GM19043 (cell line): ENCODE data around the gene IL1RAPL2.
"Not testable (repeated sequence)": the region's sequence is repeated elsewhere in the genome, so short reads cannot be mapped to it uniquely, and the experiment has no call there.

Experiments used
- ATAC-seq: cut with Tn5 transposase; IDR thresholded peaks from one replicate; pipeline ENCODE4 v1.9.1; 2021; ENCODE audit warnings: low read depth; ENCODE audit not compliant: unreplicated experiment

The IL1RAPL2 gene

DNA sequence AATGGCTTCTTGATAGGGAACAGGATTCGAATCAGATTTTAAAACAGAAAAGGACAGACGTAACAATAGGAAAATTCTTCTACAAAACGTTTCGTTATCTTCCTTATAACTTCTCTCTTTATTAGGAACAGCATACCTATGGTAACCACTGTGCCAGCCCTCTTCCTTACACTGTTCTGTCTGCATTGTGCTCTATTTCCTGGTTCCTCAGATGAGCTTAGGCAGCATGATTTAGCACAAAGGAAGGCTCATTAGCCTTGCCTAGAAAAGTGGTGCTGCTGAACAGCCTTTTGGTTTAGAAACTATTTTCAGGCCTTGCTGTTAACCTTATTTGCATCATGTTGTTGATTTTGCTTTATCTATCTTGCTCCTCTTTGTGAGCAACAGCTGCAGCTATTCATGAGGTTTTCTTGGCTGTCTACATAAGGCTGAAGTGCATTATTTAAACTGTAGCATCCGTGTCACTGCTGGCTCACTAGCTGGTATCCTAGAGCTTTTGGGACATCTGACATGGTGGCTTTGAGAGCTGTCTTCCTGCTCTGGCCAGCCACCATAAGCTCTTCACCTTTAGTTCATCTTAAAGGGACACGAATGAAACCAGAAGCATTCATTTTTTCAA lies 1186.4 kb downstream of the IL1RAPL2 start:
- no peak for ATAC-seq

GRCh38 chrX:105753411-105753810 lies 1187.4 kb downstream of the IL1RAPL2 start:
- no peak for ATAC-seq

- no peak for ATAC-seq
Observed at GRCh38 chrX:105754286-105754964, 1188.4 kb downstream of the IL1RAPL2 start.

GRCh38 chrX:105755109-105755508 lies 1189.1 kb downstream of the IL1RAPL2 start:
- no peak for ATAC-seq

- no peak for ATAC-seq
Observed at GRCh38 chrX:105758754-105759153, 1192.8 kb downstream of the IL1RAPL2 start.

DNA sequence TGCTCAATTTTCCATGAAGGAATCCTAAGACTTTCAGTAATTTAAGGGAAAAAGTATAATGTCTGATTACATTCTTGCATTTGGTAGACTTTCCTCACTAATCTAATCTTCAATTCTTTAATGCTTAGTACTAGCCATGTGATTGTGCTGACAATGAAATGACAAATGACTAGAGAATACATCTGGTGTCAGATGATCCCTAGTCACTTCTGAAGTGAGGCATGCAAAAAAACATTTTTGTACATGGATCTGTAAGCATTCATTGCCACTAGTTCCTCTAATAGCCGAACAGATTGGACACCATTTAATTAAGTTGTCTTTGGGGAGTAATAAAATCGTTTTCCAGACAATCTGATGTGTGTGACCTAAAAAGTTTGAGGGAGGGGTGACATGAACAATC lies 1193.6 kb downstream of the IL1RAPL2 start:
- ATAC-seq, result no peak

DNA sequence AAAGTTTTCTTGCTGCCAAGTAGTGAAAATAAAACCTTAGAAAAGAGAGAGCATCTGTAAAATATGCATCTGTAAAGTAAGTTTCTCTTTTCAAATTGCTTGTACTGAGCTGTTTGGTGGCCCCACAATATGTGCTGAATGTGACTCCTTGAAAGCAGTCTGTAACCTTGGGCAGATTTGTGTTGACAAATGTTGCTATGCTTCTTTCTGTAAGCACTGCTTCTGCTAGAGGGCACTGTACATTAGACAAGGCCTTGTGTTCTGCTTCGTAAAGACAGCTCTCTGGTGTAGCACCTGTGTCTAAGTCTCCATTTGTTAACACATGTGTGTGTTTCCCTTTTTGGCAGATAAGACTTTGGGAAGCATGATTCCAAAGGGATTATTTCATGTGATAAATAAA lies 1199.7 kb downstream of the IL1RAPL2 start:
- no peak for ATAC-seq

- ATAC-seq, result no peak
Observed at GRCh38 chrX:105773801-105774200, 1207.8 kb downstream of the IL1RAPL2 start.

DNA sequence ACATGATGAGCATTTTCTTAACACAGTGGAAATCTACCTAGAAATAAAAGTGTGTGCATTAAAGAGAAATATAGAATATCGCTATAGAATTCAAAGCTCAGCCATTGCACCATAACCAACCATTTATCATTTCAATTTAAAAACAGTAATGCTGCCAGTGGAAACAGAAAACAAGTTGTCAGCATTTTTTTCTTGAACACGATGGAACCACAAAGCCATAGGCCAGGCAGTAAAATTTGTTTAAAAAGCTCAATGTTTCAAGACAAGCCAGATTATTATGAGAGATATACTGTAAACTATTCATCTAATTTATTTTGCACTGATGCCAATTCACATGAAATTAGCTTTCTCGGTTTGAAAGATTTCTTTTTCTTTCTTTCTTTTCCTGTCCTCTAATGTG lies 1209.7 kb downstream of the IL1RAPL2 start:
- no peak for ATAC-seq

DNA sequence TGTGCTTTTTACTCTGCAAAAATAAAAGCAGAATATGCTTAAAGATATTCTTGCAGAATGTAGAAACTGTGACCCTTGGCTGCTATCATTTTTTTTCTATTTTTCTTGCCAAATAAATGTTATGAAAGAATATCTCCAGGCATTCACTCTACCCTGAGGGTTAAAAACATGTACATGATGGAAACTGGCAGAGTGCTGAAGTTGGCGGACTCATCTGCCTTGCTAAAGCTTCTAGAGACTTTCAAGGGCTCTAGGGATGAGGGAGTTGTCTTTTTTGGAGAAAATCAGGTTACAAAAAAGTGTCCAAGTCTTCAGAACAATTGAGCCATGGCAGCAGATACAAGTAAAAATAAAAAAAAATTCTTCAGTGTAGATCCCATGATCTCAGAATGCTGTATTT lies 1215.8 kb downstream of the IL1RAPL2 start:
- ATAC-seq, result no peak

- ATAC-seq, result not testable (repeated sequence)
Observed at GRCh38 chrX:105796877-105797276, 1230.9 kb downstream of the IL1RAPL2 start.

- no peak for ATAC-seq
Observed at GRCh38 chrX:105803891-105804290, 1237.9 kb downstream of the IL1RAPL2 start.

- not testable (repeated sequence) for ATAC-seq
Observed at GRCh38 chrX:105805655-105806054, 1239.7 kb downstream of the IL1RAPL2 start.

GRCh38 chrX:105816517-105816916 lies 1250.5 kb downstream of the IL1RAPL2 start:
- no peak for ATAC-seq
